IgD-negative memory B cell (primary cell): ENCODE data around the gene ACSL4. TPM values are rescaled to one million over a fixed set of nuclear protein-coding genes. Genes with fewer than 3 reads are reported as not detected.

Experiments used
- H3K27ac Mint-ChIP-seq, 3 donors: one replicate each; pipeline ENCODE4 v1.8.0; 2020 to 2022; ENCODE audit warnings: mild to moderate bottlenecking in 3 of 3, mixed read lengths in 3 of 3, moderate library complexity in 1 of 3
- H3K27me3 Mint-ChIP-seq: one replicate; pipeline ENCODE4 v1.8.0; 2021; ENCODE audit warnings: mixed read lengths
- H3K36me3 Mint-ChIP-seq: one replicate; pipeline ENCODE4 v1.8.0; 2020; ENCODE audit warnings: mild to moderate bottlenecking, mixed read lengths
- H3K4me1 Mint-ChIP-seq, 3 donors: one replicate each; pipeline ENCODE4 v1.8.0; 2020 to 2022; ENCODE audit warnings: mixed read lengths in 3 of 3, mild to moderate bottlenecking in 1 of 3
- H3K4me3 Mint-ChIP-seq, 4 donors: one replicate each; pipeline ENCODE4 v1.8.0; 2020 to 2022; ENCODE audit warnings: mild to moderate bottlenecking in 4 of 4, mixed read lengths in 4 of 4, moderate library complexity in 3 of 4
- H3K9me3 Mint-ChIP-seq, 3 donors: one replicate each; pipeline ENCODE4 v1.8.0; 2020 to 2021; ENCODE audit warnings: mixed read lengths in 3 of 3, mild to moderate bottlenecking in 1 of 3
- polyA plus RNA-seq: library from polyadenylated mRNA; unstranded; fragments of 300-500 nt; fragmentation: Illumina TruSeq; gene quantifications from one replicate; pipeline ENCODE4 v1.2.3, GENCODE V29; 2021

Gene ACSL4
- polyA plus RNA-seq, result 11.8 TPM

GRCh38 chrX:109732807-109733612, at the start of gene ACSL4:
Gene ACSL4, minus strand, starts transcription at chrX:109733257. Its CDS starts 49,894 bp downstream, at chrX:109683363.
- Mint-ChIP-seq H3K36me3 (no peaks in the 10 kb centered on the region), H3K27me3 (no peaks in the 10 kb centered on the region), H3K4me3 (peak within 1 kb of the TSS; percentile 88 to 98 (median 97))

DNA sequence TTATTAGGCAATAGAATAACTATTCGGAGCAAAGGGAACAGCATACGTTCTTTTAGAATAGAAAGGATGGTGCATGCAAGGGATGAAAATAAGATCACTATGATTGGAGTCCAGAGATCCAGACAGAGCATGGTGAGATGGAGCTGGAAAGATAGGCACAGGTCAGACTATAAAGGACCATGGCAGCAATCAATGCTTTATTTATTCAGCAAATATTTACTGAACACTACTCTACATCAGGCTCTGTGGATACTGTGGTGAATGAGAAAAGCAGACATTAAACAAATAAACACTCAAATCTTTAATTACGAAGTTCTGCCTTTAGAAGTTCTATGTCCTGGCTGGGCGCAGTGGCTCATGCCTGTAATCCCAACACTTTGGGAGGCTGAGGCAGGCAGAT, 44.7 kb upstream of the ACSL4 start:
- no peaks in the 10 kb centered on the region for H3K9me3 Mint-ChIP-seq
- peaks cover 3% of the 10 kb centered on the region for H3K27me3 Mint-ChIP-seq
- H3K27ac Mint-ChIP-seq, result no peak overlapping the region
- no peaks in the 10 kb centered on the region for H3K36me3 Mint-ChIP-seq
- H3K4me3 Mint-ChIP-seq, result no peak overlapping the region
- H3K4me1 Mint-ChIP-seq, result peaks cover 0 to 4% (median 3%) of the 10 kb centered on the region in 3 donors

More at GRCh38 chrX:109732807-109733612, at the start of gene ACSL4:
- Mint-ChIP-seq H3K4me1 (peaks cover 15 to 32% (median 23%) of the 10 kb centered on the region in 3 donors), H3K27ac (peak within 1 kb of the TSS; percentile 74 to 96 (median 93)), H3K9me3 (no peaks in the 10 kb centered on the region)

DNA sequence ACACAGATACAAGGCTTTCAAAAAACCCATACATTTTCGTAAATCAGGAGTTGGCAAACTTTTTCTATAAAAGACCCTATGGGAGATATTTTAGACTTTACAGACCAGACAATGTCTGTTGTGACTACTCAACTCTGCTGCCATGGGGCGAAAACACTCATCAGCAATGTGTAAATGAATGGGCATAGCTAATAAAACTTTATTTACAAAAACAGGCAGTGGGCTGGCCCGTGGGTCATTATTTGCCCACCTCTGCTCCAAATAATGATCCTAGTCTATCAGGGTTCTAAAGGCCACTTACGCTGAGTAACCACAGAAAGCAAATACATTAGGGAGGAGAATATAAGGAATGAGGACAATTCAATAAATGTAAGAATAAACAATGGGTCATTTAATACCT, 43.9 kb upstream of the ACSL4 start:
- H3K4me3 Mint-ChIP-seq, result no peak overlapping the region
- H3K27ac Mint-ChIP-seq, result no peak overlapping the region
- peaks cover 0 to 2% (median 0%) of the 10 kb centered on the region in 3 donors for H3K4me1 Mint-ChIP-seq
- H3K36me3 Mint-ChIP-seq, result no peaks in the 10 kb centered on the region
- H3K27me3 Mint-ChIP-seq, result peaks cover 3% of the 10 kb centered on the region
- H3K9me3 Mint-ChIP-seq, result no peaks in the 10 kb centered on the region

- Mint-ChIP-seq H3K27ac (no peak overlapping the region), H3K9me3 (no peaks in the 10 kb centered on the region), H3K4me1 (peaks cover 0 to 2% (median 0%) of the 10 kb centered on the region in 3 donors), H3K27me3 (peaks cover 3% of the 10 kb centered on the region), H3K36me3 (no peaks in the 10 kb centered on the region), H3K4me3 (no peak overlapping the region)
Observed at GRCh38 chrX:109776432-109776831, 43.4 kb upstream of the ACSL4 start.

- no peak overlapping the region for H3K27ac Mint-ChIP-seq
- no peaks in the 10 kb centered on the region for H3K36me3 Mint-ChIP-seq
- H3K27me3 Mint-ChIP-seq, result peaks cover 3% of the 10 kb centered on the region
- no peaks in the 10 kb centered on the region for H3K9me3 Mint-ChIP-seq
- H3K4me1 Mint-ChIP-seq, result peaks cover 0 to 2% (median 0%) of the 10 kb centered on the region in 3 donors
- no peak overlapping the region for H3K4me3 Mint-ChIP-seq
Observed at GRCh38 chrX:109775386-109775785, 42.3 kb upstream of the ACSL4 start.

GRCh38 chrX:109774706-109775105, 41.6 kb upstream of the ACSL4 start:
- no peak overlapping the region for H3K27ac Mint-ChIP-seq
- peaks cover 0 to 6% (median 2%) of the 10 kb centered on the region in 3 donors for H3K9me3 Mint-ChIP-seq
- peaks cover 3% of the 10 kb centered on the region for H3K27me3 Mint-ChIP-seq
- H3K4me1 Mint-ChIP-seq, result peaks cover 0 to 2% (median 0%) of the 10 kb centered on the region in 3 donors
- H3K36me3 Mint-ChIP-seq, result no peaks in the 10 kb centered on the region
- H3K4me3 Mint-ChIP-seq, result no peak overlapping the region

DNA sequence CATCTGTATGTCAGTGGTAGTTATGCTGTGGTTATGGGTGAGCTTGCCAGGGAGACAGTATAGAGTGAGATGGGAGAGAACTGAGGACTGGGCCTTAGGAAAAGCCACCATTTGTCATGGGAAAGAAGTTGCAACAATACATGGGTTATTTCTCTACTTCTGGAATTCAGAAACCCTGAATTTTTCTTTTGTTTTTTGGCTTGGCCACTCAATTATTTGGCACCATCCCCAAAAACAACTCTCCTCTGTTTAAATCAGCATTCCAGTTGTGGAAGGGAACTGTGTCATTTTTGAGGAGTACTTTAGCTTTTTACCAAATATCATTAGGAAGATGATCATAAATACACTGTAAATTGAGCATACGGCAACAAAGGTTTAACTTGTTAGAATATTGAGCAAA, 41.1 kb upstream of the ACSL4 start:
- Mint-ChIP-seq H3K36me3 (no peaks in the 10 kb centered on the region), H3K4me3 (no peak overlapping the region), H3K27me3 (peaks cover 3% of the 10 kb centered on the region), H3K9me3 (peaks cover 0 to 7% (median 2%) of the 10 kb centered on the region in 3 donors), H3K27ac (peak overlapping the region in 1 of 3 donors; percentile 8), H3K4me1 (peaks cover 0 to 2% (median 0%) of the 10 kb centered on the region in 3 donors)

DNA sequence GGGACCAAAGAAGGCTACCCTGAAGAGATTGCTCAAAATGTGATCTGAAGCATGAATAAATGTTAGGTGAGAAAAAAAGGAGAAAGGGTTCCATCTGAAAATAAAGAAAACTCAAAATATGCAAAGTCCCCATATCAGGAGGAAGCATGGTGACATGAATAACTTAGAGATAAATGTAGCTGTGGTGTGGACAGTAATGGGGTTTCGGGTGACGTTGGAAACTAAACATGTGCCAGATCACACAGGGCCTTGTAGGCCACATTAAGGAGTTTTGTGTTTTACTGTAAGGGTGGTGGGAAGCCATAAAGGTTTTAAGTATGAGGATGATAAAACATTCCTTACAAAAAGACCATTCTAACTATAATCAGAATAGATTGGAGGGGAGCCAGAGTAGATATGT, 40.3 kb upstream of the ACSL4 start:
- peaks cover 0 to 2% (median 0%) of the 10 kb centered on the region in 3 donors for H3K4me1 Mint-ChIP-seq
- peaks cover 3% of the 10 kb centered on the region for H3K27me3 Mint-ChIP-seq
- peaks cover 0 to 7% (median 2%) of the 10 kb centered on the region in 3 donors for H3K9me3 Mint-ChIP-seq
- H3K27ac Mint-ChIP-seq, result no peak overlapping the region
- no peak overlapping the region for H3K4me3 Mint-ChIP-seq
- H3K36me3 Mint-ChIP-seq, result no peaks in the 10 kb centered on the region

GRCh38 chrX:109770780-109771179, 37.7 kb upstream of the ACSL4 start:
- Mint-ChIP-seq H3K4me1 (peaks cover 0 to 2% (median 0%) of the 10 kb centered on the region in 3 donors), H3K27me3 (no peaks in the 10 kb centered on the region), H3K9me3 (peaks cover 0 to 13% (median 8%) of the 10 kb centered on the region in 3 donors), H3K4me3 (no peak overlapping the region), H3K27ac (no peak overlapping the region), H3K36me3 (no peaks in the 10 kb centered on the region)

DNA sequence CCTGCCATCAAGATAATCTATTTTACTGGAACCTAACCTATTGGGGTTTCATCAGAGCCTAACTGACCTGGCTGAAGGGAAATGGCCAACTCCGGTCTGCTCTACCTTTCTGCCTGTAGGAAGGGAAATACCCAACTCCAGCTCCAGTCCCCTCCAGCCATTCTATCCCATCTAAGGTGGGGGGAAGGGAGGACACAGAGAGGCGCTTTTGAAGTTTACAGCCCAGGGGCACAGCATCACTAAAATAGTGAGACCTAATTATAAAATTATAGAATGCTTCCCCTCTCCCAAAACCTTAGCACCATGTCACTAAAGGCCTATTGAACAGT, 27.8 kb upstream of the ACSL4 start:
- peaks cover 0 to 3% (median 0%) of the 10 kb centered on the region in 3 donors for H3K9me3 Mint-ChIP-seq
- H3K27ac Mint-ChIP-seq, result no peak overlapping the region
- peaks cover 7% of the 10 kb centered on the region for H3K27me3 Mint-ChIP-seq
- H3K36me3 Mint-ChIP-seq, result peaks cover 1% of the 10 kb centered on the region
- no peak overlapping the region for H3K4me3 Mint-ChIP-seq
- H3K4me1 Mint-ChIP-seq, result no peaks in the 10 kb centered on the region

DNA sequence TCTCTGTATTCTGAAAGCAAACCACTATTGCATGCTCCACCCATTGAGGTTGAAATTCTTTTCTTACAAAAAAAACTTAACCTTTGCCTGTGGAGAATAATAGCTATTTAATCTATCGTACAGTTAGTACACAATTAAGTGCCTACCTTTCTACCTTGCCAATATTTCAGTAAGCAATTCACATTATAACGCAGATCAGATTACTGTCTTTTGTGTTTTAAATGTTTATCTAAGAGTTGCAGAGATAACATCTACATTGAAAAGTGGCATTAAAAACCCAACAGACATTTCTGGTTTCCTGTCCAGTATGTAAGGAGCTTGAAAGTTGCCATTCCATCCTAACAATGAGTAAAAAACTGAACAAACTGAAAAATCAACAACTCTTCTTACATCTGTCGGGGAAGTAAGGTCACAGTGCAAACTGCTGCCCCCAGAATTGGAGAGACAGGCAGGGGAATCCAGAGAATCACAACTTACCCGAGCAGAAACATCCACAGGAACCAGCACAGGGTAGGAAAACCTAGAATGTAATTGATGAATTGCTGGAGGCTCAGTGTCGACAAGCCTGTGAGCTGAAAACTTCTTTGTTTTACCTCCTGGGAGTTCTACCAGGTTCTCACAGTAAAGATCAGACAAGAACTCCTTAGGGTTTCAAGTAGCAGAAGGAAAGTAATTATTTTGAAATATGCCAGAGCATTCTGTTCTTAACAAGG, 27.3 kb upstream of the ACSL4 start:
- H3K4me1 Mint-ChIP-seq, result no peaks in the 10 kb centered on the region
- H3K36me3 Mint-ChIP-seq, result peaks cover 1% of the 10 kb centered on the region
- peaks cover 7% of the 10 kb centered on the region for H3K27me3 Mint-ChIP-seq
- H3K9me3 Mint-ChIP-seq, result peaks cover 0 to 2% (median 0%) of the 10 kb centered on the region in 3 donors
- H3K4me3 Mint-ChIP-seq, result no peak overlapping the region
- H3K27ac Mint-ChIP-seq, result no peak overlapping the region

DNA sequence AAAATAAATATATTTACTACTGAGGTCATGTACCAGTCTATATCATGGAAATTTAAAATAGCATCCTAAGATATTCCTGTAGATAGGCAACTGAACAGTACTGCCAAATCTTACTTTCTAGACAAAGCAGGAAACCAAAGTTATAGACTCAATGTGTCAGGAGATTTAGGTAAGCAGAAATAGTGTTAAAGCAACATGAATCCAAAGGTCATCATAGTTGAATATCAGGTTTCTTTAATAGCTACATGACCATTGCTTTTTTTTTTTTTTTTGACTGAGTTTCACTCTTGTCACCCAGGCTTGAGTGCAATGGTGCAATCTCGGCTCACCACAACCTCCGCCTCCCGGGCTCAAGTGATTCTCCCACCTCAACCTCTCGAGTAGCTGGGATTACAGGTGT, 20.2 kb upstream of the ACSL4 start:
- Mint-ChIP-seq H3K27me3 (peaks cover 5% of the 10 kb centered on the region), H3K9me3 (peaks cover 2 to 7% (median 4%) of the 10 kb centered on the region in 3 donors), H3K36me3 (peaks cover 2% of the 10 kb centered on the region), H3K27ac (no peak overlapping the region), H3K4me1 (no peaks in the 10 kb centered on the region), H3K4me3 (no peak overlapping the region)

- H3K36me3 Mint-ChIP-seq, result peaks cover 2% of the 10 kb centered on the region
- H3K9me3 Mint-ChIP-seq, result peaks cover 2 to 7% (median 4%) of the 10 kb centered on the region in 3 donors
- no peaks in the 10 kb centered on the region for H3K4me1 Mint-ChIP-seq
- peak overlapping the region in 1 of 4 donors; percentile 51 for H3K4me3 Mint-ChIP-seq
- H3K27ac Mint-ChIP-seq, result no peak overlapping the region
- H3K27me3 Mint-ChIP-seq, result peaks cover 3% of the 10 kb centered on the region
Observed at GRCh38 chrX:109751698-109752097, 18.6 kb upstream of the ACSL4 start.

DNA sequence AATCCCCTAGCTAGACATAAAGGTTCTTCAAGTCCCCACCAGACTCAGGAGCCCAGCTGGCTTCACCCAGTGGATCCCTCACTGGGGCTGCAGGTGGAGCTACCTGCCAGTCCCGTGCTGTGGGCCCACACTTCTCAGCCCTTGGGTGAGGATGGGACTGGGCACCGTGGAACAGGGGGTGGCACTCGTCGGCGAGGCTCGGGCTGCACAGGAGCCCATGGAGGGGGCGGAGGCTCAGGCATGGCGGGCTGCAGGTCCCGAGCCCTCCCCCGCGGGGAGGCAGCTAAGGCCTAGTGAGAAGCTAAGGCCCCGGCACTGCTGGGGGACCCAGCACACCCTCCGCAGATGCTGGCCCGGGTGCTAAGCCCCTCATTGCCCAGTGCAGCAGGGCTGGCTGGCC, 16.1 kb upstream of the ACSL4 start:
- Mint-ChIP-seq H3K27ac (no peak overlapping the region), H3K36me3 (peaks cover under 1% of the 10 kb centered on the region), H3K4me1 (no peaks in the 10 kb centered on the region), H3K9me3 (peaks cover 0 to under 1% (median 0%) of the 10 kb centered on the region in 3 donors), H3K4me3 (no peak overlapping the region), H3K27me3 (peaks cover 3% of the 10 kb centered on the region)

GRCh38 chrX:109747681-109748080, 14.6 kb upstream of the ACSL4 start:
- Mint-ChIP-seq H3K36me3 (no peaks in the 10 kb centered on the region), H3K27ac (no peak overlapping the region), H3K4me3 (no peak overlapping the region), H3K9me3 (no peaks in the 10 kb centered on the region), H3K27me3 (peaks cover 3% of the 10 kb centered on the region), H3K4me1 (peaks cover 0 to 2% (median 2%) of the 10 kb centered on the region in 3 donors)
